ENCODE measurements around the gene SECISBP2L. TPM values are rescaled to one million over a fixed set of nuclear protein-coding genes. Genes with fewer than 3 reads are reported as not detected.

The SECISBP2L gene
- total and polyA plus RNA-seq, 2 donors (not counting 3 experiments of a cell fraction or from before 2014, with no cell fraction given): 23.1 to 52.3 TPM

GRCh38 chr15:49085696-49086459 lies 39.6 kb upstream of the SECISBP2L start:
- CTCF ChIA-PET: interaction anchor here (2.0 kb wide), 1 partner anchor 9 kb away, joined by 8 read pairs; no protein-coding TSS in a partner anchor
- no peak for DNase-seq (ENCODE audit: low read depth, low spot score)
- no peak for FAIRE-seq

More at GRCh38 chr15:49085696-49086459, 39.6 kb upstream of the SECISBP2L start:
- POLR2A ChIA-PET: no interaction called here
- no peak overlapping the region for H3K27ac ChIP-seq (ENCODE audit: insufficient read depth, low read depth, low read length)
- no peak overlapping the region for H3K4me3 ChIP-seq (replicated peaks in 1 of 3; ENCODE audit: insufficient read depth in 1 of 3, low read depth in 1 of 3, low read length in 3 of 3)
- H3K9ac ChIP-seq (replicated peaks; ENCODE audit: extremely low read depth, insufficient read depth, low read length): no peak overlapping the region
- intact Hi-C loops (cut with micrococcal nuclease): no loop called here
- no peaks in the 10 kb centered on the region for H3K9me1 ChIP-seq (replicated peaks; ENCODE audit: control insufficient read depth, extremely low read depth, insufficient read depth, low read length)
- no peak for TF ChIP-seq CTCF (IDR thresholded peaks at IDR 0.05; ENCODE audit: extremely low read depth in 1 of 2, insufficient read depth in 1 of 2, low read depth in 1 of 2, low read length in 2 of 2)
- TF ChIP-seq POLR2A (IDR thresholded peaks at IDR 0.05; ENCODE audit: low read depth, low read length): no peak
- TF ChIP-seq FOS (IDR thresholded peaks at IDR 0.05; ENCODE audit: borderline replicate concordance, insufficient read depth, low read length): no peak
- no peak for TF ChIP-seq MAX (IDR thresholded peaks at IDR 0.05; ENCODE audit: insufficient read depth, insufficient read length)
- no peak for TF ChIP-seq JUN (IDR thresholded peaks at IDR 0.05; ENCODE audit: borderline replicate concordance, insufficient read depth, insufficient read length, low read depth)
- TF ChIP-seq EZH2 (IDR thresholded peaks at IDR 0.05; ENCODE audit: borderline replicate concordance, low read depth, low read length, severe bottlenecking): no peak
- no peak for TF ChIP-seq MYC (IDR thresholded peaks at IDR 0.05; ENCODE audit: low read depth, low read length)
- TF ChIP-seq GATA2 (IDR thresholded peaks at IDR 0.05; ENCODE audit: insufficient read depth, insufficient read length, low read depth, low read length): no peak
- TF ChIP-seq POLR2AphosphoS5 (IDR thresholded peaks at IDR 0.05; ENCODE audit: insufficient read depth, low read depth, low read length): no peak
- H4K20me1 ChIP-seq (replicated peaks; ENCODE audit: control insufficient read depth, extremely low read depth, insufficient read depth, low read length): no peaks in the 10 kb centered on the region
- H3K4me2 ChIP-seq (ENCODE audit: insufficient read depth, low read length): no peak overlapping the region
- H3K27me3 ChIP-seq (ENCODE audit: control insufficient read depth in 2 of 2, insufficient read depth in 2 of 2, low read length in 2 of 2): no peaks in the 10 kb centered on the region
- H2AFZ ChIP-seq (ENCODE audit: low read depth, low read length): no peak overlapping the region
- H3K79me2 ChIP-seq (ENCODE audit: control insufficient read depth, insufficient read depth, low read length): no peaks in the 10 kb centered on the region
- no peaks in the 10 kb centered on the region for H3K4me1 ChIP-seq (ENCODE audit: control insufficient read depth, extremely low read depth, insufficient read depth, low read length)
- BruUV-seq (replicated peaks): no TSS peak
- no peaks in the 10 kb centered on the region for H3K36me3 ChIP-seq (ENCODE audit: control insufficient read depth in 2 of 2, extremely low read depth in 1 of 2, insufficient read depth in 2 of 2, low read length in 2 of 2)
- dilution Hi-C loops (cut with MboI; ENCODE audit: extremely low pct_ligation_motif_present, low sequenced_read_pairs): no loop called here
- no peaks in the 10 kb centered on the region for H3K9me3 ChIP-seq (replicated peaks; ENCODE audit: control insufficient read depth, insufficient read depth, low read length)

All from endothelial cell of umbilical vein (primary cell).